Endodermal cell (in vitro differentiated cells): ENCODE data around the gene MAP1LC3A. TPM values are rescaled to one million over a fixed set of nuclear protein-coding genes. Genes with fewer than 3 reads are reported as not detected.

Experiments used
- DNase-seq: peaks from one replicate; pipeline ENCODE4 v3.0.0-alpha.2; 2017
- H3K27ac ChIP-seq: 2 replicates; pipeline ENCODE4 v1.5.1; 2013; ENCODE audit warnings: mild to moderate bottlenecking, low read depth, low read length, moderate library complexity
- H3K27me3 ChIP-seq: 2 replicates; pipeline ENCODE4 v1.6.1; 2013; ENCODE audit warnings: mild to moderate bottlenecking, low read length, moderate library complexity; ENCODE audit not compliant: insufficient read depth, control insufficient read depth, poor library complexity, severe bottlenecking
- H3K36me3 ChIP-seq: 2 replicates; pipeline ENCODE4 v1.7.0; 2013; ENCODE audit warnings: mild to moderate bottlenecking, low read length, moderate library complexity; ENCODE audit not compliant: control insufficient read depth, insufficient read depth
- H3K4me1 ChIP-seq: one replicate; pipeline ENCODE4 v1.7.0; 2013; ENCODE audit warnings: low read length; ENCODE audit not compliant: control insufficient read depth, insufficient read depth
- H3K4me3 ChIP-seq: 2 replicates; pipeline ENCODE4 v1.5.1; 2013; ENCODE audit warnings: mild to moderate bottlenecking, low read length, moderate library complexity
- H3K9ac ChIP-seq: 2 replicates; pipeline ENCODE4 v1.6.1; 2013; ENCODE audit warnings: mild to moderate bottlenecking, low read length, moderate library complexity; ENCODE audit not compliant: poor library complexity, severe bottlenecking; ENCODE audit errors: extremely low read depth
- H3K9me3 ChIP-seq: 2 replicates; pipeline ENCODE4 v1.6.1; 2013; ENCODE audit warnings: mild to moderate bottlenecking, low read length, moderate library complexity; ENCODE audit not compliant: control insufficient read depth
- H3K27ac Mint-ChIP-seq: 2 replicates; pipeline ENCODE4 v1.8.0; 2020; ENCODE audit warnings: mixed read lengths
- H3K27me3 Mint-ChIP-seq: 2 replicates; pipeline ENCODE4 v1.8.0; 2021; ENCODE audit warnings: mild to moderate bottlenecking, mixed read lengths; ENCODE audit not compliant: insufficient read depth
- H3K36me3 Mint-ChIP-seq: 2 replicates; pipeline ENCODE4 v1.8.0; 2020; ENCODE audit warnings: low read depth, mixed read lengths
- H3K4me1 Mint-ChIP-seq: 2 replicates; pipeline ENCODE4 v1.8.0; 2020; ENCODE audit warnings: mixed read lengths
- H3K4me3 Mint-ChIP-seq: 2 replicates; pipeline ENCODE4 v1.8.0; 2020; ENCODE audit warnings: mild to moderate bottlenecking, moderate library complexity, mixed read lengths
- H3K9me3 Mint-ChIP-seq: 2 replicates; pipeline ENCODE4 v1.8.0; 2020; ENCODE audit warnings: mild to moderate bottlenecking, mixed read lengths
- CTCF ChIP-seq: fragments of 200-600 bp; sonication (generic); conservative IDR thresholded peaks from 2 replicates; pipeline ENCODE4 v1.5.0; 2021; ENCODE audit warnings: antibody characterized with exemption, mild to moderate bottlenecking
- WGBS, 2 experiments: methylation state at CpG; one replicate each; pipeline versions ENCODE4 v1.1.5 to v1.1.7; 2013; ENCODE audit warnings: missing lambda C conversion rate in 2 of 2, mixed read lengths in 1 of 2; ENCODE audit not compliant: insufficient coverage in 1 of 2, insufficient read length in 1 of 2; 5-methylcytosine and 5-hydroxymethylcytosine counted together
- total RNA-seq, 2 donors: library from RNA; stranded (reverse); fragmentation: NEBNext Ultra II Directional in 1 of 2; extraction: Animal tissue kit (Norgen Biotek cat#: 25700) in 1 of 2; gene quantifications; 2 replicates in 1 of 2; 3 replicates in 1 of 2; pipeline ENCODE4 v1.2.1, GENCODE V29; 2021

Gene MAP1LC3A
- total RNA-seq, 2 donors from 2014 or later: 19.0 to 41.6 TPM

GRCh38 chr20:34524426-34524825 lies 34.1 kb upstream of the MAP1LC3A start:
- Mint-ChIP-seq H3K4me1 (peaks cover 20% of the 10 kb centered on the region), H3K27ac (peak overlapping the region; percentile 73), H3K4me3 (no peak overlapping the region), H3K36me3 (peaks cover 73% of the 10 kb centered on the region), H3K9me3 (no peaks in the 10 kb centered on the region), H3K27me3 (no peaks in the 10 kb centered on the region)
- H3K4me3 ChIP-seq: no peak overlapping the region
- TF ChIP-seq CTCF: no peak
- H3K9ac ChIP-seq: no peak overlapping the region
- no peak for DNase-seq
- no peaks in the 10 kb centered on the region for H3K9me3 ChIP-seq
- H3K27ac ChIP-seq: no peak overlapping the region
- no peaks in the 10 kb centered on the region for H3K27me3 ChIP-seq
- WGBS, 2 experiments: 83 to 93% methylated on average over 5 to 11 of the region's 11 CpGs
- peaks cover 80% of the 10 kb centered on the region for H3K36me3 ChIP-seq
- peaks cover 3% of the 10 kb centered on the region for H3K4me1 ChIP-seq

- Histone ChIP-seq H3K27ac (no peak overlapping the region), H3K4me1 (peaks cover 3% of the 10 kb centered on the region), H3K9ac (no peak overlapping the region), H3K9me3 (no peaks in the 10 kb centered on the region), H3K4me3 (no peak overlapping the region), H3K36me3 (peaks cover 80% of the 10 kb centered on the region), H3K27me3 (no peaks in the 10 kb centered on the region)
- no peak for DNase-seq
- WGBS, 2 experiments: 91% methylated on average over 7 of the region's 7 CpGs
- Mint-ChIP-seq H3K27ac (peak overlapping the region; percentile 12), H3K9me3 (no peaks in the 10 kb centered on the region), H3K4me1 (peaks cover 20% of the 10 kb centered on the region), H3K27me3 (no peaks in the 10 kb centered on the region), H3K4me3 (no peak overlapping the region), H3K36me3 (peaks cover 74% of the 10 kb centered on the region)
- no peak for TF ChIP-seq CTCF
These were observed 33.2 kb upstream of the MAP1LC3A start for GRCh38 chr20:34525342-34525708.

GRCh38 chr20:34525709-34526416 lies 32.7 kb upstream of the MAP1LC3A start:
- no peak overlapping the region for H3K4me3 ChIP-seq
- no peak for TF ChIP-seq CTCF
- H3K9me3 ChIP-seq: no peaks in the 10 kb centered on the region
- H3K36me3 Mint-ChIP-seq: peaks cover 76% of the 10 kb centered on the region
- H3K27me3 Mint-ChIP-seq: no peaks in the 10 kb centered on the region
- peaks cover 3% of the 10 kb centered on the region for H3K4me1 ChIP-seq
- H3K36me3 ChIP-seq: peaks cover 80% of the 10 kb centered on the region
- no peak overlapping the region for H3K4me3 Mint-ChIP-seq
- H3K27ac Mint-ChIP-seq: peak overlapping the region; percentile 12
- H3K9ac ChIP-seq: no peak overlapping the region
- H3K4me1 Mint-ChIP-seq: peaks cover 20% of the 10 kb centered on the region
- H3K27me3 ChIP-seq: no peaks in the 10 kb centered on the region
- H3K9me3 Mint-ChIP-seq: no peaks in the 10 kb centered on the region
- no peak overlapping the region for H3K27ac ChIP-seq
- no peak for DNase-seq
- WGBS, 2 experiments: 89 to 90% methylated on average over 8 to 14 of the region's 14 CpGs
